GM21786 (cell line): ENCODE data around the gene TOM1L2.

Source experiments
- ATAC-seq: cut with Tn5 transposase; IDR thresholded peaks from one replicate; pipeline ENCODE4 v1.9.1; 2021; ENCODE audit not compliant: unreplicated experiment

The TOM1L2 gene

GRCh38 chr17:17902376-17902775 lies 69.8 kb downstream of the TOM1L2 start:
- ATAC-seq, result no peak

GRCh38 chr17:17900615-17901520 lies 71.3 kb downstream of the TOM1L2 start:
- ATAC-seq, result no peak

- ATAC-seq, result no peak
Observed at GRCh38 chr17:17899486-17899885, 72.7 kb downstream of the TOM1L2 start.

- ATAC-seq, result no peak
Observed at GRCh38 chr17:17898673-17899072, 73.5 kb downstream of the TOM1L2 start.

- ATAC-seq, result peak; percentile 62
Observed at GRCh38 chr17:17897442-17897841, 74.8 kb downstream of the TOM1L2 start.

- ATAC-seq, result no peak
Observed at GRCh38 chr17:17896746-17897145, 75.5 kb downstream of the TOM1L2 start.

GRCh38 chr17:17893801-17894644 lies 78.2 kb downstream of the TOM1L2 start:
- ATAC-seq, result no peak

- no peak for ATAC-seq
Observed at GRCh38 chr17:17892731-17893130, 79.5 kb downstream of the TOM1L2 start.

- ATAC-seq, result no peak
Observed at GRCh38 chr17:17892009-17892408, 80.2 kb downstream of the TOM1L2 start.

- no peak for ATAC-seq
Observed at GRCh38 chr17:17890773-17891759, 81.1 kb downstream of the TOM1L2 start.

GRCh38 chr17:17889922-17890321 lies 82.3 kb downstream of the TOM1L2 start:
- ATAC-seq, result no peak

GRCh38 chr17:17888821-17889220 lies 83.4 kb downstream of the TOM1L2 start:
- ATAC-seq, result no peak

GRCh38 chr17:17888371-17888770 lies 83.8 kb downstream of the TOM1L2 start:
- ATAC-seq, result no peak

- ATAC-seq, result no peak
Observed at GRCh38 chr17:17887752-17888304, 84.4 kb downstream of the TOM1L2 start.

- no peak for ATAC-seq
Observed at GRCh38 chr17:17886726-17887125, 85.5 kb downstream of the TOM1L2 start.

- no peak for ATAC-seq
Observed at GRCh38 chr17:17886226-17886625, 86.0 kb downstream of the TOM1L2 start.

- no peak for ATAC-seq
Observed at GRCh38 chr17:17884391-17885357, 87.5 kb downstream of the TOM1L2 start.

GRCh38 chr17:17883801-17884200 lies 88.4 kb downstream of the TOM1L2 start:
- no peak for ATAC-seq

- no peak for ATAC-seq
Observed at GRCh38 chr17:17882082-17882581, 90.1 kb downstream of the TOM1L2 start.
